ENCODE data around the gene RHOB. TPM values are rescaled to one million over a fixed set of nuclear protein-coding genes. Genes with fewer than 3 reads are reported as not detected.

Gene RHOB
- total and polyA plus RNA-seq, 2 donors (not counting 1 experiment from before 2014, with no cell fraction given) = 63.0 to 1,037 TPM

DNA sequence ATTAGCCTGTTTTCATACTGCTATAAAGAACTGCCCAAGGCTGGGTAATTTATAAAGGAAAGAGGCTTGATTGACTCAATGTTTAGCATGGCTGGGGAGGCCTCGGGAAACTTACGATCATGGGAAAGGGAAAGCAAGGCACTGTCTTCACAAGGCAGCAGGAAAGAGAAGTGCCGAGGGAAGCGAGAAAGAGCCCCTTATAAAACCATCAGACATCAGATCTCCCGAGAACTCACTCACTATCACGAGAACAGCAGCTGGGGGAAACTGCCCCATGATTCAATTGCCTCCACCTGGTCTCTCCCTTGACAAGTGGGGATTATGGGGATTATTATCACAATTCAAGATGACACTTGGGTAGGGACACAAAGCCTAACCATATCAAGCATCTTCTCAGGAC lies 23.3 kb downstream of the RHOB start:
- Mint-ChIP-seq H3K27ac (no peak overlapping the region), H3K27me3 (no peaks in the 10 kb centered on the region), H3K4me1 (peaks cover 2% of the 10 kb centered on the region), H3K9me3 (ENCODE audit: insufficient read depth) (no peaks in the 10 kb centered on the region), H3K4me3 (no peak overlapping the region)
- Histone ChIP-seq H3K27me3 (replicated peaks in 1 of 4; ENCODE audit: control extremely low read depth in 1 of 4, control insufficient read depth in 3 of 4, insufficient read depth in 4 of 4, low read length in 3 of 4) (no peaks in the 10 kb centered on the region), H3K4me3 (ENCODE audit: control extremely low read depth in 1 of 5, extremely low read depth in 1 of 5, insufficient read depth in 1 of 5, low read depth in 2 of 5, low read length in 4 of 5) (no peak overlapping the region), H3K9ac (ENCODE audit: low read length) (no peak overlapping the region), H3K9me3 (ENCODE audit: control extremely low read depth in 1 of 3, control insufficient read depth in 2 of 3, insufficient read depth in 1 of 3, low read length in 2 of 3) (peaks cover 0 to 3% (median 0%) of the 10 kb centered on the region in 3 donors), H3K4me2 (replicated peaks; ENCODE audit: low read depth, low read length, poor library complexity, severe bottlenecking) (no peak overlapping the region), H3K79me2 (ENCODE audit: control insufficient read depth, insufficient read depth, low read length) (no peaks in the 10 kb centered on the region), H3K4me1 (ENCODE audit: control insufficient read depth in 2 of 2, insufficient read depth in 2 of 2, low read length in 2 of 2) (no peaks in the 10 kb centered on the region), H3K27ac (ENCODE audit: low read length in 2 of 2) (no peak overlapping the region), H4K20me1 (ENCODE audit: control insufficient read depth, insufficient read depth, low read length, poor library complexity, severe bottlenecking) (no peaks in the 10 kb centered on the region), H2AFZ (ENCODE audit: insufficient read depth, low read depth, low read length, poor library complexity, severe bottlenecking) (no peak overlapping the region), H3K36me3 (replicated peaks in 1 of 2; ENCODE audit: control extremely low read depth in 1 of 2, control insufficient read depth in 1 of 2, extremely low read depth in 1 of 2, insufficient read depth in 2 of 2, low read length in 1 of 2) (no peaks in the 10 kb centered on the region)
- ChIA-PET CTCF (no interaction called here), POLR2A (no interaction called here)
- DNase-seq = no peak
- ATAC-seq (ENCODE audit: low read depth) = no peak
- intact Hi-C loops (cut with micrococcal nuclease) = no loop called here
- TF ChIP-seq EZH2 (IDR thresholded peaks at IDR 0.05; ENCODE audit: borderline replicate concordance, insufficient read depth, low read depth, low read length, poor library complexity, severe bottlenecking) = no peak
- TF ChIP-seq, protein P1, sequence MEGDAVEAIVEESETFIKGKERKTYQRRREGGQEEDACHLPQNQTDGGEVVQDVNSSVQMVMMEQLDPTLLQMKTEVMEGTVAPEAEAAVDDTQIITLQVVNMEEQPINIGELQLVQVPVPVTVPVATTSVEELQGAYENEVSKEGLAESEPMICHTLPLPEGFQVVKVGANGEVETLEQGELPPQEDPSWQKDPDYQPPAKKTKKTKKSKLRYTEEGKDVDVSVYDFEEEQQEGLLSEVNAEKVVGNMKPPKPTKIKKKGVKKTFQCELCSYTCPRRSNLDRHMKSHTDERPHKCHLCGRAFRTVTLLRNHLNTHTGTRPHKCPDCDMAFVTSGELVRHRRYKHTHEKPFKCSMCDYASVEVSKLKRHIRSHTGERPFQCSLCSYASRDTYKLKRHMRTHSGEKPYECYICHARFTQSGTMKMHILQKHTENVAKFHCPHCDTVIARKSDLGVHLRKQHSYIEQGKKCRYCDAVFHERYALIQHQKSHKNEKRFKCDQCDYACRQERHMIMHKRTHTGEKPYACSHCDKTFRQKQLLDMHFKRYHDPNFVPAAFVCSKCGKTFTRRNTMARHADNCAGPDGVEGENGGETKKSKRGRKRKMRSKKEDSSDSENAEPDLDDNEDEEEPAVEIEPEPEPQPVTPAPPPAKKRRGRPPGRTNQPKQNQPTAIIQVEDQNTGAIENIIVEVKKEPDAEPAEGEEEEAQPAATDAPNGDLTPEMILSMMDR (IDR thresholded peaks at IDR 0.05) = no peak
- WGBS (ENCODE audit: insufficient coverage) = 100% methylated on average over 2 of the region's 6 CpGs

DNA sequence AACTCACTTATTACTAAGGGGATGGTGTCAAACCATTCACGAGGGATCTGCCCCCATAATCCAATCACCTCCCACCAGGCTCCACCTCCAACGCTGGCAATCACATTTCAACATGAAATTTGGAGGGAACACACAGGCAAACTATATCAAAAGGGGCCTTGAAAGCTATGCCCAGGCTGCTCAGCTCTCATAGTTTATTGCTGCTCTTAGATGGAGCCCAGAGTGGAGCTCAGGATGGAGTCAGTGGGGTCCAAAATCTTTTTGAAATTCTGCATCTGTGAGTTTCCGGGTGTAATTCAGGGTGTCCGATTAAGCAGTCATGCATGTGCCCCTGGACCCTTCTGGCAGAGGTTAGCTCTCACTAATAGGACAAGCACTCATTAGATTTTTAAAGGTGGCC lies 24.3 kb downstream of the RHOB start:
- no peak overlapping the region for H3K27ac ChIP-seq (ENCODE audit: low read length in 2 of 2)
- H3K9ac ChIP-seq (ENCODE audit: low read length) = no peak overlapping the region
- no peaks in the 10 kb centered on the region for H3K79me2 ChIP-seq (ENCODE audit: control insufficient read depth, insufficient read depth, low read length)
- Mint-ChIP-seq H3K4me1 (peaks cover 2% of the 10 kb centered on the region), H3K4me3 (no peak overlapping the region), H3K9me3 (ENCODE audit: insufficient read depth) (no peaks in the 10 kb centered on the region), H3K27ac (no peak overlapping the region), H3K27me3 (peaks cover 3% of the 10 kb centered on the region)
- TF ChIP-seq, protein P1 (IDR thresholded peaks at IDR 0.05) = no peak
- TF ChIP-seq EZH2 (IDR thresholded peaks at IDR 0.05; ENCODE audit: borderline replicate concordance, insufficient read depth, low read depth, low read length, poor library complexity, severe bottlenecking) = no peak
- 94% methylated on average over 2 of the region's 4 CpGs for WGBS (ENCODE audit: insufficient coverage)
- no peaks in the 10 kb centered on the region for H3K4me1 ChIP-seq (ENCODE audit: control insufficient read depth in 2 of 2, insufficient read depth in 2 of 2, low read length in 2 of 2)
- H4K20me1 ChIP-seq (ENCODE audit: control insufficient read depth, insufficient read depth, low read length, poor library complexity, severe bottlenecking) = no peaks in the 10 kb centered on the region
- H3K27me3 ChIP-seq (replicated peaks in 1 of 4; ENCODE audit: control extremely low read depth in 1 of 4, control insufficient read depth in 3 of 4, insufficient read depth in 4 of 4, low read length in 3 of 4) = no peaks in the 10 kb centered on the region
- peaks cover 0 to 3% (median 0%) of the 10 kb centered on the region in 3 donors for H3K9me3 ChIP-seq (ENCODE audit: control extremely low read depth in 1 of 3, control insufficient read depth in 2 of 3, insufficient read depth in 1 of 3, low read length in 2 of 3)
- H2AFZ ChIP-seq (ENCODE audit: insufficient read depth, low read depth, low read length, poor library complexity, severe bottlenecking) = no peak overlapping the region
- intact Hi-C loops (cut with micrococcal nuclease) = no loop called here
- POLR2A ChIA-PET = no interaction called here
- CTCF ChIA-PET = no interaction called here
- DNase-seq (no peak), ATAC-seq (ENCODE audit: low read depth) (no peak)
- no peak overlapping the region for H3K4me2 ChIP-seq (replicated peaks; ENCODE audit: low read depth, low read length, poor library complexity, severe bottlenecking)
- H3K36me3 ChIP-seq (replicated peaks in 1 of 2; ENCODE audit: control extremely low read depth in 1 of 2, control insufficient read depth in 1 of 2, extremely low read depth in 1 of 2, insufficient read depth in 2 of 2, low read length in 1 of 2) = no peaks in the 10 kb centered on the region
- H3K4me3 ChIP-seq (ENCODE audit: control extremely low read depth in 1 of 5, extremely low read depth in 1 of 5, insufficient read depth in 1 of 5, low read depth in 2 of 5, low read length in 4 of 5) = no peak overlapping the region
